PFSK-1 (cell line): Measurements from ENCODE around the gene UNC5C. TPM values are rescaled to one million over a fixed set of nuclear protein-coding genes. Genes with fewer than 3 reads are reported as not detected.

Experiments
- FOXP2 ChIP-seq: optimal IDR thresholded peaks from 2 replicates; pipeline ENCODE3; 2011; ENCODE audit warnings: borderline replicate concordance, control low read depth, inconsistent platforms; ENCODE audit not compliant: insufficient read depth; ENCODE audit errors: extremely low read length, extremely low read depth
- POLR2AphosphoS5 ChIP-seq: IDR thresholded peaks from 2 replicates; pipeline ENCODE4 v1.6.1; 2012; ENCODE audit warnings: low read depth, mild to moderate bottlenecking, control low read depth, low read length, moderate library complexity
- REST ChIP-seq, 2 experiments: IDR thresholded peaks; 2 replicates each; pipeline versions ENCODE4 v1.6.1 to v1.8.0; 2011 to 2012; ENCODE audit warnings: low read depth in 2 of 2, low read length in 2 of 2, control low read depth in 1 of 2, inconsistent platforms in 1 of 2, mild to moderate bottlenecking in 1 of 2, moderate library complexity in 1 of 2; ENCODE audit not compliant: insufficient read depth in 1 of 2
- SIN3A ChIP-seq: IDR thresholded peaks from 2 replicates; pipeline ENCODE4 v1.6.1; 2012; ENCODE audit warnings: mild to moderate bottlenecking, low read length, moderate library complexity, borderline replicate concordance; ENCODE audit not compliant: insufficient read depth
- TAF1 ChIP-seq: IDR thresholded peaks from 2 replicates; pipeline ENCODE4 v1.6.1; 2012; ENCODE audit warnings: low read length, control low read depth, borderline replicate concordance; ENCODE audit not compliant: insufficient read depth
- polyA plus RNA-seq: library from polyadenylated mRNA; unstranded; fragments of >200 nt; gene quantifications from one replicate; pipeline ENCODE4 v1.2.1, GENCODE V29; 2012; ENCODE audit warnings: low read depth, missing spikeins; ENCODE audit not compliant: insufficient read length

The UNC5C gene
- 0.44 TPM for polyA plus RNA-seq

GRCh38 chr4:95548738-95549245 is at the start of gene UNC5C:
Gene UNC5C (minus strand): TSS chr4:95548973.
- TF ChIP-seq POLR2AphosphoS5 (peak; percentile 40; the same call in 1 of the 2 replicates), SIN3A (no peak)

- TF ChIP-seq TAF1 = no peak
- TF ChIP-seq SIN3A = no peak
- no peak for TF ChIP-seq REST (IDR thresholded peaks at IDR 0.05; ENCODE audit: insufficient read depth in 1 of 2, low read depth in 2 of 2, low read length in 2 of 2)
- no peak for TF ChIP-seq POLR2AphosphoS5
- TF ChIP-seq FOXP2 = no peak
Observed at GRCh38 chr4:95596676-95597075, 47.9 kb upstream of the UNC5C start.

GRCh38 chr4:95594629-95595028 is 45.9 kb upstream of the UNC5C start:
- TF ChIP-seq FOXP2 = no peak
- no peak for TF ChIP-seq REST (IDR thresholded peaks at IDR 0.05; ENCODE audit: insufficient read depth in 1 of 2, low read depth in 2 of 2, low read length in 2 of 2)
- TF ChIP-seq POLR2AphosphoS5 = no peak
- TF ChIP-seq SIN3A = no peak
- TF ChIP-seq TAF1 = no peak

- TF ChIP-seq SIN3A (no peak), TAF1 (no peak), REST (IDR thresholded peaks at IDR 0.05; ENCODE audit: insufficient read depth in 1 of 2, low read depth in 2 of 2, low read length in 2 of 2) (no peak), POLR2AphosphoS5 (no peak), FOXP2 (no peak)
Observed at GRCh38 chr4:95594013-95594412, 45.2 kb upstream of the UNC5C start.

- TF ChIP-seq FOXP2 (no peak), SIN3A (no peak), POLR2AphosphoS5 (no peak), TAF1 (no peak), REST (IDR thresholded peaks at IDR 0.05; ENCODE audit: insufficient read depth in 1 of 2, low read depth in 2 of 2, low read length in 2 of 2) (no peak)
Observed at GRCh38 chr4:95591278-95591677, 42.5 kb upstream of the UNC5C start.
